Tibial nerve (tissue), 4 donors: ENCODE results near the gene ZCCHC24. TPM values are rescaled to one million over a fixed set of nuclear protein-coding genes. Genes with fewer than 3 reads are reported as not detected.
"Not testable (repeated sequence)": the region's sequence is repeated elsewhere in the genome, so short reads cannot be mapped to it uniquely, and the experiment has no call there.

Experiments used
- DNase-seq, 2 donors: peaks; one replicate each; pipeline ENCODE4 v3.0.0-alpha.2; 2019; ENCODE audit warnings: low spot score in 2 of 2
- H3K27ac ChIP-seq, 4 donors: fragments of 200-600 bp; sonication (generic) in 3 of 4; one replicate each; pipeline ENCODE4 v1.5.1; 2017 to 2019; ENCODE audit warnings: mild to moderate bottlenecking in 1 of 4
- H3K27me3 ChIP-seq, 2 donors: fragments of 200-600 bp; sonication (generic) in 1 of 2; one replicate each; pipeline versions ENCODE4 v1.5.1 to v1.6.0; 2017 to 2019
- H3K36me3 ChIP-seq, 3 donors: fragments of 200-600 bp; sonication (generic); one replicate each; pipeline ENCODE4 v1.5.1; 2018 to 2019
- H3K4me1 ChIP-seq, 4 donors: fragments of 200-600 bp; sonication (generic) in 3 of 4; one replicate each; pipeline ENCODE4 v1.5.1; 2017 to 2019
- H3K4me3 ChIP-seq, 4 donors: fragments of 200-600 bp; sonication (generic) in 3 of 4; one replicate each; pipeline ENCODE4 v1.5.1; 2017 to 2019; ENCODE audit warnings: mild to moderate bottlenecking in 1 of 4, moderate library complexity in 1 of 4
- H3K9me3 ChIP-seq, 4 donors: fragments of 200-600 bp; sonication (generic) in 3 of 4; one replicate each; pipeline ENCODE4 v1.5.1; 2017 to 2019
- EP300 ChIP-seq, 2 donors: sonication (generic); formaldehyde crosslinking; IDR thresholded peaks; one replicate each; pipeline ENCODE4 v1.6.1; 2017; ENCODE audit warnings: antibody characterized with exemption in 2 of 2, mild to moderate bottlenecking in 1 of 2
- POLR2A ChIP-seq, 2 donors: fragments of 450-650 bp; IDR thresholded peaks; one replicate each; pipeline ENCODE4 v1.6.1; 2017; ENCODE audit warnings: antibody characterized with exemption in 2 of 2, mild to moderate bottlenecking in 2 of 2, moderate library complexity in 2 of 2
- WGBS, 2 donors: methylation state at CpG; one replicate each; pipeline ENCODE4 v1.1.5; 2018; 5-methylcytosine and 5-hydroxymethylcytosine counted together
- total RNA-seq, 4 donors: library from RNA; depleted of rRNA; stranded (reverse); fragments of >200 nt; gene quantifications; one replicate each; pipeline ENCODE4 v1.1.0, GENCODE V29; 2016
- TF ChIP-seq, protein P1 (sequence below), 5 experiments: fragments of 200-600 bp in 3 of 5; fragments of 450-650 bp in 2 of 5; sonication (generic) in 3 of 5; IDR thresholded peaks; one replicate each; pipeline ENCODE4 v1.5.1; 2016 to 2019; ENCODE audit warnings: antibody characterized with exemption in 5 of 5, mild to moderate bottlenecking in 3 of 5, moderate library complexity in 2 of 5

Gene ZCCHC24
- total RNA-seq, 4 donors from 2014 or later: 122 to 165 (median 138) TPM

DNA sequence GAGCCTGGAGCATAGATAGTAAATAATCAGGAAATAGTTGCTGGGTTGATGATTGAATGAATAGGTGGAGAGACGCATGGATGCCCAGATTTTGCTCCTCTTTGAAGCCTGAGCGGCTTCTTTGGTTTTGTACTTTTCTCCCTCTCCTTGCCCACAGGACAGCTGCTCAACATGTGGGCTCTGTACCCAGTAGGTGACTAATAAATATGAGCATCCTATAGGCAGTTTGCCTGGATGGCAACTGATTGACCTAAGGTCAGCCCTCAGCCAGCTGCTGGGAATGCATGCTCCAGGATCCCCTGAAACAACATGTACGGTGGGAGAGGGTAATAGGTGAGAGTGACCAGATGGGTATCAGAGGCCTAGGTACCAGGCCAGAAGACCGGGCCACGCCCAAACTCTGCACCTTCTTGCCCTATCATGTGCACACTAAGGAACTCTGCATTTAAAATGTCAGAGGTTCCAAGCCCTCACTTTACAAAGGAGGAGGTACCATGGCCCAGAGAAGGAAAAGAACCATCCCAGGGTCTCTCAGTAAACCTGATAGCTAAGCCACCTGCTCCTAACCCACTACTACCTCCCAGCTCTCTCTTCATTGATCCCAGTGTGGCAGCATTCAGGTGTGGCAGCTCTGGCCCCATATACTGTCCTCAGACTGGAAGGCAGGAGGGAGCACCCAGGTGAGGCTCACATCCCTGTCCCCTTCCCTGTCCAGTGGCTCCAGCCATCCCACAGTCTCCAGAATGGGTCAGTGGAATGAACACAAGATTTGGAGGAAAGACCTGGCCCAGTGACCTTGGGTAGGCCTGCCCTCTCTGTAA lies 2.7 kb upstream of the ZCCHC24 start:
- TF ChIP-seq, protein P1, sequence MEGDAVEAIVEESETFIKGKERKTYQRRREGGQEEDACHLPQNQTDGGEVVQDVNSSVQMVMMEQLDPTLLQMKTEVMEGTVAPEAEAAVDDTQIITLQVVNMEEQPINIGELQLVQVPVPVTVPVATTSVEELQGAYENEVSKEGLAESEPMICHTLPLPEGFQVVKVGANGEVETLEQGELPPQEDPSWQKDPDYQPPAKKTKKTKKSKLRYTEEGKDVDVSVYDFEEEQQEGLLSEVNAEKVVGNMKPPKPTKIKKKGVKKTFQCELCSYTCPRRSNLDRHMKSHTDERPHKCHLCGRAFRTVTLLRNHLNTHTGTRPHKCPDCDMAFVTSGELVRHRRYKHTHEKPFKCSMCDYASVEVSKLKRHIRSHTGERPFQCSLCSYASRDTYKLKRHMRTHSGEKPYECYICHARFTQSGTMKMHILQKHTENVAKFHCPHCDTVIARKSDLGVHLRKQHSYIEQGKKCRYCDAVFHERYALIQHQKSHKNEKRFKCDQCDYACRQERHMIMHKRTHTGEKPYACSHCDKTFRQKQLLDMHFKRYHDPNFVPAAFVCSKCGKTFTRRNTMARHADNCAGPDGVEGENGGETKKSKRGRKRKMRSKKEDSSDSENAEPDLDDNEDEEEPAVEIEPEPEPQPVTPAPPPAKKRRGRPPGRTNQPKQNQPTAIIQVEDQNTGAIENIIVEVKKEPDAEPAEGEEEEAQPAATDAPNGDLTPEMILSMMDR (IDR thresholded peaks at IDR 0.05): no peak
- no peak for TF ChIP-seq EP300 (IDR thresholded peaks at IDR 0.05)
- no peak for TF ChIP-seq POLR2A (IDR thresholded peaks at IDR 0.05)
- 83 to 97% methylated on average over 5 of the region's 5 CpGs for WGBS, 2 donors
- no peaks in the 10 kb centered on the region for H3K9me3 ChIP-seq
- H3K4me1 ChIP-seq: peaks cover 0 to 30% (median 11%) of the 10 kb centered on the region in 4 donors
- no peak overlapping the region for H3K27ac ChIP-seq
- no peak for DNase-seq
- no peak overlapping the region for H3K4me3 ChIP-seq
- no peaks in the 10 kb centered on the region for H3K27me3 ChIP-seq
- H3K36me3 ChIP-seq: no peaks in the 10 kb centered on the region

DNA sequence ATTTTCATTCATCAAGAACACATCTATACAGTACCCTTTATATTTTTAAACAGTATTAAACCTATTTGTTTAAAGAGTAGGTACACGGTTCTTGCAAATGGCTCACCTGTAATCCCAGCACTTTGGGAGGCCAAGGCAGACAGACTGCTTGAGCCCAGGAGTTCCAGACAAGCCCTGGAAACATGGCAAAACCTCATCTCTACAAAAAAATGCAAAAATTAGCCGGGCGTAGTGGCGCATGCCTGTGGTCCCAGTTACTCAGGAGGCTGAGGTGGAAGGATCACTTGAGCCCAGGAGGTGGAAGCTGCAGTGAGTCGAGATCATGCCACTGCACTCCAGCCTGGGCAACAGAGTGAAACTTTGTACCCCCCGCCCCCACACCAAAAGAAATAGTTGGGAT lies 1.8 kb upstream of the ZCCHC24 start:
- H3K4me3 ChIP-seq, DNase-seq, H3K27me3 ChIP-seq, H3K9me3 ChIP-seq, H3K36me3 ChIP-seq: not testable (repeated sequence)
- peaks cover 0 to 33% (median 16%) of the 10 kb centered on the region in 4 donors for H3K4me1 ChIP-seq
- 89 to 90% methylated on average over 6 of the region's 6 CpGs for WGBS, 2 donors
- H3K27ac ChIP-seq: peak overlapping the region in 2 of 4 donors; percentile 85 to 98

DNA sequence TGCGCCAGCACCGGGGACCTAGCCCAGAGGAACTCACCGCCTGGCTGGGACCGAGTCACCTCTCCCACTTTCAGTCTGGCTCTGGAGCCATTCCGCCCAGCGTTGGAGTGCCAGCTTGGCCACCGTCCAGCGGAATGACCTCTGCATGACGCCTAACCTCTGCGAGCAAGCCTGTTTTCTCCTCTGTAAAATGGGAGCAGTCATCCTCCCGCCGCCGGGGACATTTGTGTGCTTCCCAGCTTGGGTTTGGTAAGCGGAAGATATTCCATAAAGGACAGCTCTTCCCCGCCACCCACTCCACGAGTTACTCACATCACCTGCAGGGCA lies 1.3 kb upstream of the ZCCHC24 start:
- Histone ChIP-seq H3K9me3 (no peaks in the 10 kb centered on the region), H3K4me1 (peaks cover 0 to 34% (median 21%) of the 10 kb centered on the region in 4 donors), H3K36me3 (no peaks in the 10 kb centered on the region), H3K27me3 (no peaks in the 10 kb centered on the region), H3K27ac (peak overlapping the region; percentile 58 to 98 (median 75)), H3K4me3 (peak overlapping the region; percentile 52 to 94 (median 76))
- peak in 1 of 2 donors; percentile 47 for TF ChIP-seq EP300 (IDR thresholded peaks at IDR 0.05)
- TF ChIP-seq, protein P1 (IDR thresholded peaks at IDR 0.05): no peak
- WGBS, 2 donors: 21 to 33% methylated on average over 11 to 16 of the region's 16 CpGs
- peak in 1 of 2 donors; percentile 49 for DNase-seq

DNA sequence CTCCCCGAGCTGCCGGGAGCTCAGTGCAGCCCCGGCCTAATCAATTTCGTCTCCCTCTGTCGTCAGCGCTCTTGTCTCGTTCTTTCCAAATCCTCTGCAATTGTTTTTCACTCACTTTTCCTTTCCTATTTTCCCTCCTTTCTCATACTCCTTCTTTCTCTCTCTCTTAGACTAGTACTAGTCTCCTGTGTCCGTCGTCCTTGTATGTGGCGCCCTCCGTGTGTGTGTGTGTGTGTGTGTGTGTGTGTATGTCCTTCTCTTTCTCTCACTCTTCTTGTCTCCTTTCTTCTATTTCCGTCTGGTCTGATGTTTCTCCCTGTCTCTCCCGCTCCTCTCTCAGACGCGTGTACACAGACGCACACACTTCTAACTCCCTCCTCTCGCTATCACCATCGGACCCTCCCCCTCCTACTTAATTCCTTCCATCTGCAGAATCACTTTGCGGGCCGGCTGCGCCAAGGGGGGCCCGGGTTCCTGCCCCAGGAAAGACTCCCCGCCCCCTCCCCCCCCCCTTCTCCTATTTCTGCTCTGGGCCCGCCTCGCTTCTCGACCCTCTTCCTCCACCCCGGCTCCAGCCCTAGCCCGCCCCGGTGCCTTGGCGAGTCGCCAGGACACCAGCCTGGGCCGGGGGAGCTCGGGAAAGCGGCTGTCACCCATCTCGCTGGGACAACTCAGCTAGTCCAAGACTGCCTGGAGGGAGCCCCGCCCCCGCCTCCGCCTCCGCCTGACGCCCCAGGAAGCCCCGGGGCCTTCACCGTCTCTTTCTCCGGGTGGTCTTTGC lies 743 bp upstream of the ZCCHC24 start:
- TF ChIP-seq, protein P1 (IDR thresholded peaks at IDR 0.05): no peak
- TF ChIP-seq POLR2A (IDR thresholded peaks at IDR 0.05): no peak
- TF ChIP-seq EP300 (IDR thresholded peaks at IDR 0.05): peak in 1 of 2 donors; percentile 86
- H3K36me3 ChIP-seq: no peaks in the 10 kb centered on the region
- H3K4me3 ChIP-seq: peak overlapping the region; percentile 52 to 94 (median 76)
- 0 to 2% methylated on average over 31 to 35 of the region's 43 CpGs for WGBS, 2 donors
- peak; percentile 65 to 85 for DNase-seq
- H3K27ac ChIP-seq: peak overlapping the region; percentile 58 to 98 (median 75)
- peaks cover 0 to 36% (median 27%) of the 10 kb centered on the region in 4 donors for H3K4me1 ChIP-seq
- H3K27me3 ChIP-seq: no peaks in the 10 kb centered on the region
- no peaks in the 10 kb centered on the region for H3K9me3 ChIP-seq

DNA sequence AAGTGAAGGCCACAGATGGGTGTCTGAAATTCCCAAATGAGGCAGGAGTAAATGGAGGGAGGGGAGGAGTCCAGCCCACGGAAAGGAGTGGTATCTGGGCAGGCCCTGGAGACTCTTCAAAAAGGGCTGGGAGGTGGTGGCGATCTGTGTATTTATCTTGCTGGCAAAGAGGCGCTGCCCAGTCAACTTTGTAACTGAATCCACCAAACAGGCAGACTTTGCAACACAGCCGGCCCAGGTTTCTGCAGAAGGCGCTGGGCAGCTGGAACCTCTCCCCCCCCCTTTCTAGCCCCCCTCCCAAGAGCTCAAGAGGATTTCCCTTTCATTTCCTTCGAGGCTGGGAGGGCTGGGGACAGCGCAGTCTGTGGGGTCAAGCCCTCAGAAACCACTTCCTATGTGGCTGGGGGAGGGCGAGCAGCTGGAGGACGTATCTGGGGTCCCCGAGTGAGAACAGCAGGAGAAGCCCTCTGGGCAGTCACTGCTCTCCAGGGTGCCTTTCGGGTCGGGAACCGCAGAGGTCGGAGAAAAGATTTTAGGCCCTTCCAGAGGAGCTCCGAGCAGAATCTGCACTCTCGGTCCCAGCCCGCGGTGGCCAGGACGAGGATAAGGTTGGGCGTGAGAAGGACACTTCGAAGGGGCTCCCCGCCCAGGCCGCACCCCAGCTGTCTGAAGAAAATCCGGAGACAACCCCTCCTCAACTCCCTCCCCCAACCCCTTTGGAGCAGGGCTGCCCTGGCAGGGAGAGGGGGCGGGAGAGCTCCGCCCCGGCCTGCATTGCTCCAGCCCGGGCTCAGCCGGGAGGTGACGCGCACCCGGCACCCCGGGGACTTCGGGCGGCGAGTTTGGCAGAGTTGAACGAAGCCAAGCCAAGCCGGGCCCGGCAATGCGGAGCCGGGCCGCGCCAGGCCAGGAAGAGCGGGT lies 965 bp downstream of the ZCCHC24 start:
- Histone ChIP-seq H3K9me3 (no peaks in the 10 kb centered on the region), H3K27me3 (no peaks in the 10 kb centered on the region), H3K27ac (peak overlapping the region; percentile 68 to 98 (median 92)), H3K4me3 (peak overlapping the region; percentile 70 to 94 (median 88)), H3K36me3 (no peaks in the 10 kb centered on the region), H3K4me1 (peaks cover 0 to 53% (median 42%) of the 10 kb centered on the region in 4 donors)
- 0% methylated on average over 7 to 26 of the region's 44 CpGs for WGBS, 2 donors
- TF ChIP-seq EP300 (IDR thresholded peaks at IDR 0.05): peak in 1 of 2 donors; percentile 57
- TF ChIP-seq, protein P1 (IDR thresholded peaks at IDR 0.05): no peak
- peak in 1 of 2 donors; percentile 16 for TF ChIP-seq POLR2A (IDR thresholded peaks at IDR 0.05)
- peak in 1 of 2 donors; percentile 56 for DNase-seq
